IMR-90 (cell line): ENCODE results near the gene RNF40.

ENCODE experiments used
- BHLHE40 ChIP-seq: fragments of 150-350 bp; IDR thresholded peaks from 2 replicates; pipeline ENCODE4 v1.6.1; 2016; ENCODE audit warnings: mild to moderate bottlenecking, low read depth, low read length
- CEBPB ChIP-seq: IDR thresholded peaks from 2 replicates; pipeline ENCODE4 v1.6.1; 2012; ENCODE audit warnings: low read depth, low read length, improper control_type of control experiment
- CHD1 ChIP-seq: IDR thresholded peaks from 2 replicates; pipeline ENCODE4 v1.6.1; 2012; ENCODE audit warnings: low read depth, low read length, improper control_type of control experiment
- MAZ ChIP-seq: IDR thresholded peaks from 2 replicates; pipeline ENCODE4 v1.6.1; 2012; ENCODE audit warnings: low read depth, mild to moderate bottlenecking, low read length, improper control_type of control experiment, moderate library complexity, borderline replicate concordance
- POLR2A ChIP-seq: IDR thresholded peaks from 2 replicates; pipeline ENCODE4 v1.6.1; 2012; ENCODE audit warnings: mild to moderate bottlenecking, low read depth, low read length
- RAD21 ChIP-seq: IDR thresholded peaks from 2 replicates; pipeline ENCODE4 v1.6.1; 2012; ENCODE audit warnings: low read length, improper control_type of control experiment
- RCOR1 ChIP-seq: IDR thresholded peaks from 2 replicates; pipeline ENCODE4 v1.6.1; 2012; ENCODE audit warnings: mild to moderate bottlenecking, low read length, improper control_type of control experiment; ENCODE audit not compliant: insufficient replicate concordance
- SMC3 ChIP-seq: fragments of 150-350 bp; IDR thresholded peaks from 2 replicates; pipeline ENCODE4 v1.6.1; 2016; ENCODE audit warnings: low read depth, mild to moderate bottlenecking, antibody characterized with exemption, low read length, moderate library complexity
- TF ChIP-seq, protein P1 (sequence below): fragments of 150-350 bp; IDR thresholded peaks from 2 replicates; pipeline ENCODE4 v1.6.1; 2017; ENCODE audit warnings: mild to moderate bottlenecking, antibody characterized with exemption, low read length, low read depth
- TF ChIP-seq, protein P2 (sequence below): conservative IDR thresholded peaks from 2 replicates; pipeline ENCODE4 v1.5.1; 2012; ENCODE audit warnings: mild to moderate bottlenecking, low read depth, low read length, improper control_type of control experiment

DNA sequence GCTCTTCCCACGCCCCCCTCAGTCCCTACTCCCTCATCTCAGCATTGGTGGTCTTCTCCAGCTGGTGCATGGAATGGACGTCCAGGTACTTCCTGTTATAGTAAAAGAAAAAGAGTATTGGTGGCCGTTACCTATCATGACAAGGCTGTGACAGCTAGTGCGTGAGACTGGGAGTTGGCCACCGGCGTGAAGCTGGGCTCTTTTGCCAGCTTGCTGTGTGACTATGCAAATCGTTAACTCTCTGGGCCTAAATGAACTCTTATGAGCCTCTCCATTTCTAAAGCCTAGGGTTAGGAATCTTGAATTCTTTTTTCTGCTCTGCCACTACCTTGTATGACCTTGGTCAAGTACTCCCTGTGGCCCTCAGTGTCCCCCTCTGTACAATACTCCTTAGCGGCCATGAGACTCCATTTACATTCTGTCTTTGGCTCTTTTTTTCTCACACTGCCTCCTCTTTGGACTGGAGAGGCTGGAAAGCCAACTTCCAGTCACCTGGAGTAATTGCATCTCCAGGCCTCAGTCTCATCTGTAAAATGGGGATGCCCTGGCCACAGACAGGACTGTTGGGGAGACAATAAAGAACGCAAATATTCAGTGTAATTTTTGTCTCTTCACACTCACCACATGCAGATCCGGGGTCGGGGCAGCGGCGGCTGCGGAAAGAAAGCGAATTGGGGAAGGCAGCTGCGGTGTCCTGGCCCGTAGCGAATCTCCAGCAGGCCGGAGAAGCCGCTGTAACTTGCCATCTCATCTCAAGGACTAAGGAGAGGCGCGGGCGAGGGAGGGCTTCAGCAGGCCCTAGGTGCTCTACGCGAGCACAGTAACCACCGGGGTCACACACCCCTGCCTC is 1.3 kb upstream of the RNF40 start:
- TF ChIP-seq CHD1: no peak
- no peak; the same call in 1 of the 2 replicates for TF ChIP-seq POLR2A
- TF ChIP-seq, protein P1, sequence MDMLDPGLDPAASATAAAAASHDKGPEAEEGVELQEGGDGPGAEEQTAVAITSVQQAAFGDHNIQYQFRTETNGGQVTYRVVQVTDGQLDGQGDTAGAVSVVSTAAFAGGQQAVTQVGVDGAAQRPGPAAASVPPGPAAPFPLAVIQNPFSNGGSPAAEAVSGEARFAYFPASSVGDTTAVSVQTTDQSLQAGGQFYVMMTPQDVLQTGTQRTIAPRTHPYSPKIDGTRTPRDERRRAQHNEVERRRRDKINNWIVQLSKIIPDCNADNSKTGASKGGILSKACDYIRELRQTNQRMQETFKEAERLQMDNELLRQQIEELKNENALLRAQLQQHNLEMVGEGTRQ: no peak
- no peak for TF ChIP-seq RAD21
- TF ChIP-seq CEBPB: no peak
- TF ChIP-seq, protein P2, sequence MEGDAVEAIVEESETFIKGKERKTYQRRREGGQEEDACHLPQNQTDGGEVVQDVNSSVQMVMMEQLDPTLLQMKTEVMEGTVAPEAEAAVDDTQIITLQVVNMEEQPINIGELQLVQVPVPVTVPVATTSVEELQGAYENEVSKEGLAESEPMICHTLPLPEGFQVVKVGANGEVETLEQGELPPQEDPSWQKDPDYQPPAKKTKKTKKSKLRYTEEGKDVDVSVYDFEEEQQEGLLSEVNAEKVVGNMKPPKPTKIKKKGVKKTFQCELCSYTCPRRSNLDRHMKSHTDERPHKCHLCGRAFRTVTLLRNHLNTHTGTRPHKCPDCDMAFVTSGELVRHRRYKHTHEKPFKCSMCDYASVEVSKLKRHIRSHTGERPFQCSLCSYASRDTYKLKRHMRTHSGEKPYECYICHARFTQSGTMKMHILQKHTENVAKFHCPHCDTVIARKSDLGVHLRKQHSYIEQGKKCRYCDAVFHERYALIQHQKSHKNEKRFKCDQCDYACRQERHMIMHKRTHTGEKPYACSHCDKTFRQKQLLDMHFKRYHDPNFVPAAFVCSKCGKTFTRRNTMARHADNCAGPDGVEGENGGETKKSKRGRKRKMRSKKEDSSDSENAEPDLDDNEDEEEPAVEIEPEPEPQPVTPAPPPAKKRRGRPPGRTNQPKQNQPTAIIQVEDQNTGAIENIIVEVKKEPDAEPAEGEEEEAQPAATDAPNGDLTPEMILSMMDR: no peak
- TF ChIP-seq BHLHE40: no peak
- TF ChIP-seq SMC3: no peak
- peak; percentile 9 for TF ChIP-seq RCOR1
- no peak for TF ChIP-seq MAZ
